HCT116 (cell line): ENCODE measurements around the gene QPCT. TPM values are rescaled to one million over a fixed set of nuclear protein-coding genes. Genes with fewer than 3 reads are reported as not detected.

Experiments
- ATAC-seq: fragments of 200-7000 bp; cut with Tn5 transposase; 2 replicates; pipeline ENCODE4 v1.9.1; 2020; ENCODE audit warnings: mild to moderate bottlenecking, moderate library complexity
- BruUV-seq: library from RNA; stranded (reverse); fragments of 400-500 nt; replicated peaks from 2 replicates; lab custom pipeline; 2021; lab: Mats Ljungman, UMichigan
- CTCF ChIA-PET: fragments of 300-600 bp; sonication (Branson Sonifier 250); formaldehyde crosslinking; loops from one replicate; lab custom pipeline; 2021; ENCODE audit warnings: antibody characterized with exemption; lab: Charles Lee
- POLR2A ChIA-PET: fragments of 300-600, 350-600 bp; sonication (Branson Sonifier 250); formaldehyde crosslinking; loops from one replicate; lab custom pipeline; 2021; ENCODE audit warnings: antibody characterized with exemption; lab: Charles Lee
- RAD21 ChIA-PET, 2 experiments: fragments of 300-600 bp; sonication (Branson Sonifier 250); formaldehyde crosslinking; loops; one replicate each; lab custom pipeline; 2023; ENCODE audit warnings: low total read pairs in 2 of 2; ENCODE audit not compliant: uncharacterized antibody in 2 of 2, unreplicated experiment in 2 of 2, low non-redundant PET in 1 of 2; lab: Charles Lee
- DNase-seq: peaks from one replicate; pipeline ENCODE4 v3.0.0-alpha.2; 2010; ENCODE audit warnings: low read depth, low spot score
- H2AFZ ChIP-seq: fragments of 200-600 bp; shearing (Covaris generic), sonication (generic); 2 replicates; pipeline ENCODE4 v1.6.1; 2017; ENCODE audit warnings: low read depth, mixed run types, mixed read lengths, antibody characterized with exemption, low read length; ENCODE audit not compliant: poor library complexity, severe bottlenecking
- H3K27ac ChIP-seq: 2 replicates; pipeline ENCODE4 v1.5.1; 2012; ENCODE audit warnings: low read depth, low read length
- H3K27me3 ChIP-seq: fragments of 200-600 bp; sonication (generic); 2 replicates; pipeline ENCODE4 v1.6.1; 2016; ENCODE audit warnings: mixed run types, low read length, mixed read lengths; ENCODE audit not compliant: insufficient read depth
- H3K36me3 ChIP-seq, 2 experiments: fragments of 200-500 bp in 1 of 2; fragments of 200-600 bp in 1 of 2; sonication (Bioruptor generic) in 1 of 2; sonication (generic) in 1 of 2; 2 replicates each; pipeline versions ENCODE4 v1.5.1 to v1.6.1; 2014 to 2016; ENCODE audit warnings: low read length in 2 of 2, inconsistent platforms in 1 of 2, mixed read lengths in 1 of 2, mixed run types in 1 of 2; ENCODE audit not compliant: insufficient read depth in 2 of 2, control insufficient read depth in 1 of 2
- H3K4me1 ChIP-seq, 2 experiments: fragments of 200-600 bp in 1 of 2; sonication (generic) in 1 of 2; 2 replicates each; pipeline versions ENCODE4 v1.5.1 to v1.6.1; 2012 to 2017; ENCODE audit warnings: low read length in 2 of 2, inconsistent platforms in 1 of 2, mild to moderate bottlenecking in 1 of 2, mixed read lengths in 1 of 2, mixed run types in 1 of 2, moderate library complexity in 1 of 2; ENCODE audit not compliant: insufficient read depth in 2 of 2, control insufficient read depth in 1 of 2
- H3K4me2 ChIP-seq: fragments of 200-600 bp; sonication (generic); 2 replicates; pipeline ENCODE4 v1.6.1; 2017; ENCODE audit warnings: mixed run types, low read length, mixed read lengths
- H3K4me3 ChIP-seq, 2 experiments: fragments of 200-600 bp in 1 of 2; sonication (generic) in 1 of 2; replicated peaks in 1 of 2; 2 replicates each; pipeline ENCODE4 v1.5.1; 2011 to 2016; ENCODE audit warnings: low read length in 2 of 2, control low read depth in 1 of 2, low read depth in 1 of 2, mild to moderate bottlenecking in 1 of 2, mixed read lengths in 1 of 2, mixed run types in 1 of 2
- H3K79me2 ChIP-seq: fragments of 200-600 bp; sonication (generic); 2 replicates; pipeline ENCODE4 v1.6.1; 2017; ENCODE audit warnings: mild to moderate bottlenecking, mixed run types, low read length, moderate library complexity, mixed read lengths; ENCODE audit not compliant: insufficient read depth
- H3K9ac ChIP-seq: fragments of 200-600 bp; sonication (generic); 2 replicates; pipeline ENCODE4 v1.6.1; 2016; ENCODE audit warnings: low read length, mixed read lengths
- H3K9me2 ChIP-seq: fragments of 200-600 bp; sonication (generic), shearing (Covaris generic); 2 replicates; pipeline ENCODE4 v1.6.1; 2017; ENCODE audit warnings: mixed run types, mild to moderate bottlenecking, moderate library complexity; ENCODE audit not compliant: insufficient read depth
- H3K9me3 ChIP-seq, 2 experiments: fragments of 200-500 bp in 1 of 2; fragments of 200-600 bp in 1 of 2; sonication (Bioruptor generic) in 1 of 2; sonication (generic) in 1 of 2; 2 replicates each; pipeline ENCODE4 v1.6.1; 2014 to 2017; ENCODE audit warnings: low read length in 2 of 2, mixed read lengths in 2 of 2, inconsistent platforms in 1 of 2, low read depth in 1 of 2, mild to moderate bottlenecking in 1 of 2, mixed run types in 1 of 2, moderate library complexity in 1 of 2; ENCODE audit not compliant: control insufficient read depth in 1 of 2, insufficient read depth in 1 of 2
- H4K20me1 ChIP-seq: fragments of 200-600 bp; sonication (generic), shearing (Covaris generic); 2 replicates; pipeline ENCODE4 v1.6.1; 2017; ENCODE audit warnings: mixed run types, mild to moderate bottlenecking, moderate library complexity; ENCODE audit not compliant: insufficient read depth
- CEBPB ChIP-seq: IDR thresholded peaks from 2 replicates; pipeline ENCODE4 v1.6.1; 2012; ENCODE audit warnings: low read depth
- CTCF ChIP-seq, 3 experiments: fragments of 200-600 bp in 1 of 3; sonication (generic) in 1 of 3; IDR thresholded peaks in 2 of 3; conservative IDR thresholded peaks in 1 of 3; 2 replicates each; pipeline ENCODE4 v1.5.1; 2012 to 2017; ENCODE audit warnings: low read depth in 2 of 3, low read length in 2 of 3, antibody characterized with exemption in 1 of 3, borderline replicate concordance in 1 of 3, control low read depth in 1 of 3, mild to moderate bottlenecking in 1 of 3, mixed read lengths in 1 of 3, mixed run types in 1 of 3, moderate library complexity in 1 of 3; ENCODE audit not compliant: insufficient read depth in 1 of 3
- EGR1 ChIP-seq: IDR thresholded peaks from 2 replicates; pipeline ENCODE4 v1.6.1; 2012; ENCODE audit warnings: low read depth
- ELF1 ChIP-seq: IDR thresholded peaks from 2 replicates; pipeline ENCODE4 v1.6.1; 2012; ENCODE audit warnings: low read depth, borderline replicate concordance
- EZH2 ChIP-seq: fragments of 200-600 bp; sonication (generic); IDR thresholded peaks from 2 replicates; pipeline ENCODE4 v1.6.1; 2017; ENCODE audit warnings: antibody characterized with exemption, mixed run types
- EZH2phosphoT487 ChIP-seq: fragments of 200-600 bp; IDR thresholded peaks from 2 replicates; pipeline ENCODE4 v1.6.1; 2018; ENCODE audit warnings: antibody characterized with exemption, borderline replicate concordance
- FOSL1 ChIP-seq: IDR thresholded peaks from 2 replicates; pipeline ENCODE4 v1.6.1; 2012; ENCODE audit warnings: low read depth
- MAX ChIP-seq: IDR thresholded peaks from 2 replicates; pipeline ENCODE4 v1.6.1; 2012
- POLR2A ChIP-seq: IDR thresholded peaks from 2 replicates; pipeline ENCODE4 v1.7.0; 2011; ENCODE audit warnings: borderline replicate concordance; ENCODE audit not compliant: insufficient read depth, insufficient read length; ENCODE audit errors: extremely low read depth
- POLR2AphosphoS5 ChIP-seq: IDR thresholded peaks from 2 replicates; pipeline ENCODE4 v1.6.1; 2011; ENCODE audit warnings: mild to moderate bottlenecking, low read depth, low read length, moderate library complexity
- RAD21 ChIP-seq: IDR thresholded peaks from 2 replicates; pipeline ENCODE4 v1.6.1; 2012; ENCODE audit warnings: low read depth, mild to moderate bottlenecking
- REST ChIP-seq: IDR thresholded peaks from 2 replicates; pipeline ENCODE4 v1.6.1; 2012; ENCODE audit warnings: low read depth
- TCF7L2 ChIP-seq: IDR thresholded peaks from 2 replicates; pipeline ENCODE4 v1.7.0; 2011; ENCODE audit warnings: borderline replicate concordance, inconsistent platforms; ENCODE audit not compliant: insufficient read depth, insufficient read length; ENCODE audit errors: extremely low read depth
- ZBTB33 ChIP-seq: IDR thresholded peaks from 2 replicates; pipeline ENCODE4 v1.6.1; 2011; ENCODE audit warnings: mild to moderate bottlenecking, low read length, moderate library complexity; ENCODE audit not compliant: insufficient replicate concordance; ENCODE audit errors: extremely low read depth
- ZFX ChIP-seq: fragments of 450-650 bp; IDR thresholded peaks from 2 replicates; pipeline ENCODE4 v1.6.1; 2017
- ZNF274 ChIP-seq: fragments of 200-500 bp; sonication (Bioruptor generic); IDR thresholded peaks from 2 replicates; pipeline ENCODE4 v1.6.1; 2014; ENCODE audit warnings: mild to moderate bottlenecking, low read depth, low read length, inconsistent platforms
- intact Hi-C: fragments of 100-400 bp; cut with micrococcal nuclease; formaldehyde crosslinking; loops from 2 replicates; pipeline ENCODE4 v1.10.0; 2022
- total RNA-seq: library from RNA; stranded (reverse); gene quantifications from one replicate; pipeline ENCODE4 v1.2.1, GENCODE V29; 2021; ENCODE audit not compliant: unreplicated experiment

QPCT gene
- total RNA-seq, 1 experiment from 2014 or later: not detected

GRCh38 chr2:37321029-37321682 is 23.3 kb upstream of the QPCT start:
- Histone ChIP-seq H3K4me3 (no peak overlapping the region), H3K79me2 (peaks cover 10% of the 10 kb centered on the region; the same call in 1 of the 2 replicates), H3K4me1 (peaks cover 0 to 22% of the 10 kb centered on the region in 2 experiments; a peak in 2 of 4 replicates), H3K27me3 (peaks cover 15% of the 10 kb centered on the region; the same call in 1 of the 2 replicates), H3K4me2 (no peak overlapping the region), H3K9me3 (no peaks in the 10 kb centered on the region), H3K27ac (no peak overlapping the region), H3K36me3 (no peaks in the 10 kb centered on the region), H3K9me2 (no peaks in the 10 kb centered on the region), H3K9ac (no peak overlapping the region), H4K20me1 (no peaks in the 10 kb centered on the region), H2AFZ (no peak overlapping the region)
- no TSS peak for BruUV-seq
- DNase-seq (no peak), ATAC-seq (no peak)
- ChIA-PET POLR2A (no interaction called here), RAD21 (no interaction called here), CTCF (interaction anchor here (0.7 kb wide), 1 partner anchor 33 kb away, joined by 3 read pairs; no protein-coding TSS in a partner anchor)
- intact Hi-C loops: no loop called here
- TF ChIP-seq EZH2phosphoT487 (no peak), CTCF (IDR thresholded peaks at IDR 0.05 in 2 of 3, conservative IDR thresholded peaks at IDR 0.05 in 1 of 3; ENCODE audit: borderline replicate concordance in 1 of 3, insufficient read depth in 1 of 3, low read depth in 2 of 3, low read length in 2 of 3) (no peak), REST (no peak), ZNF274 (no peak), ZFX (no peak), EGR1 (no peak), TCF7L2 (no peak), POLR2AphosphoS5 (no peak), CEBPB (no peak), RAD21 (no peak), FOSL1 (no peak), ZBTB33 (no peak), EZH2 (no peak), POLR2A (no peak), MAX (no peak), ELF1 (no peak)
